Muscle of back (tissue), 10 donors: ENCODE measurements around the gene AGO3. TPM values are rescaled to one million over a fixed set of nuclear protein-coding genes. Genes with fewer than 3 reads are reported as not detected.

Experiments
- polyA plus RNA-seq, 10 donors: library from polyadenylated mRNA; unstranded; fragments of 120-200 nt; gene quantifications; one replicate each; pipeline ENCODE4 v1.2.1, GENCODE V29; 2013; ENCODE audit not compliant: insufficient read length in 10 of 10

The AGO3 gene
- polyA plus RNA-seq, 10 donors, result 8.0 to 13.9 (median 10.7) TPM

Other genes with a start within 250 kb of the AGO3 start
- gene C1orf216, start 212.2 kb upstream of the AGO3 start, polyA plus RNA-seq, result 10 to 100 TPM in 6 of 10 donors, 1 to 10 TPM in 4; 8.7 to 17.5 (median 10.8) TPM
- gene CLSPN, start 161.1 kb upstream of the AGO3 start, polyA plus RNA-seq, result 10 to 100 TPM in 1 of 10 donors, 1 to 10 TPM in 9; 4.8 to 13.5 (median 6.8) TPM
- 10 to 100 TPM in 8 of 10 donors, 1 to 10 TPM in 2; 9.1 to 19.5 (median 13.6) TPM for gene AGO4, start 123.1 kb upstream of the AGO3 start, polyA plus RNA-seq
- gene AGO1, start 47.9 kb upstream of the AGO3 start, polyA plus RNA-seq, result 10 to 100 TPM in 6 of 10 donors, 1 to 10 TPM in 4; 7.9 to 11.5 (median 10.1) TPM
- under 1 TPM; 0.28 to 0.65 (median 0.46) TPM for gene TEKT2, start 153.0 kb downstream of the AGO3 start, polyA plus RNA-seq
- 10 to 100 TPM; 21.8 to 26.8 (median 25.4) TPM for gene ADPRS, start 157.8 kb downstream of the AGO3 start, polyA plus RNA-seq
- gene COL8A2, start 194.1 kb downstream of the AGO3 start, polyA plus RNA-seq, result 10 to 100 TPM in 8 of 10 donors, 1 to 10 TPM in 2; 5.5 to 35.9 (median 16.9) TPM
- gene TRAPPC3, start 218.4 kb downstream of the AGO3 start, polyA plus RNA-seq, result 10 to 100 TPM; 32.3 to 44.8 (median 33.9) TPM
- gene MAP7D1, start 225.1 kb downstream of the AGO3 start, polyA plus RNA-seq, result 100 to 1,000 TPM; 117 to 169 (median 141) TPM